ENCODE data around the gene DLGAP3.

- TF ChIP-seq POLR2A (IDR thresholded peaks at IDR 0.05) = no peak
- peak in 2 of 7 experiments; percentile 5 to 12 for TF ChIP-seq CTCF (IDR thresholded peaks at IDR 0.05)
Observed at GRCh38 chr1:34884961-34885360, 44.5 kb downstream of the DLGAP3 start.

Measured in body of pancreas (tissue), 4 donors.